ENCODE measurements around the gene TOX2.

TOX2 gene

GRCh38 chr20:44002861-44003260 is 88.2 kb downstream of the TOX2 start:
- no peak for DNase-seq

GRCh38 chr20:44003609-44004008 is 89.0 kb downstream of the TOX2 start:
- no peak for DNase-seq

- DNase-seq, result no peak
Measured at GRCh38 chr20:44004306-44004915, 89.8 kb downstream of the TOX2 start.

GRCh38 chr20:44005661-44006060 is 91.0 kb downstream of the TOX2 start:
- DNase-seq, result no peak

GRCh38 chr20:44006126-44006525 is 91.5 kb downstream of the TOX2 start:
- no peak for DNase-seq

- peak; percentile 21 for DNase-seq
Measured at GRCh38 chr20:44006578-44006977, 91.9 kb downstream of the TOX2 start.

GRCh38 chr20:44008806-44009678 is 94.4 kb downstream of the TOX2 start:
- peak; percentile 72 for DNase-seq

- DNase-seq, result no peak
Measured at GRCh38 chr20:44009679-44009992, 95.0 kb downstream of the TOX2 start.

GRCh38 chr20:44010162-44010704 is 95.6 kb downstream of the TOX2 start:
- no peak for DNase-seq

- DNase-seq, result no peak
Measured at GRCh38 chr20:44011251-44011940, 96.7 kb downstream of the TOX2 start.

GRCh38 chr20:44012466-44013226 is 98.0 kb downstream of the TOX2 start:
- no peak for DNase-seq

GRCh38 chr20:44014807-44015732 is 100.4 kb downstream of the TOX2 start:
- DNase-seq, result no peak

GRCh38 chr20:44015733-44016103 is 101.1 kb downstream of the TOX2 start:
- no peak for DNase-seq

GRCh38 chr20:44016525-44016924 is 101.9 kb downstream of the TOX2 start:
- DNase-seq, result no peak

- DNase-seq, result no peak
Measured at GRCh38 chr20:44017211-44017610, 102.6 kb downstream of the TOX2 start.

- no peak for DNase-seq
Measured at GRCh38 chr20:44017905-44018258, 103.2 kb downstream of the TOX2 start.

GRCh38 chr20:44018259-44018941 is 103.7 kb downstream of the TOX2 start:
- DNase-seq, result peak; percentile 91

- no peak for DNase-seq
Measured at GRCh38 chr20:44018942-44019637, 104.4 kb downstream of the TOX2 start.

GRCh38 chr20:44019638-44020335 is 105.1 kb downstream of the TOX2 start:
- DNase-seq, result no peak
